ENCODE data around the gene PLXNA4. TPM values are rescaled to one million over a fixed set of nuclear protein-coding genes. Genes with fewer than 3 reads are reported as not detected.
A peak's percentile ranks its signal among the peaks of the same experiment; 100 is the strongest.

The PLXNA4 gene
- total RNA-seq, 1 experiment from 2014 or later, result not detected

DNA sequence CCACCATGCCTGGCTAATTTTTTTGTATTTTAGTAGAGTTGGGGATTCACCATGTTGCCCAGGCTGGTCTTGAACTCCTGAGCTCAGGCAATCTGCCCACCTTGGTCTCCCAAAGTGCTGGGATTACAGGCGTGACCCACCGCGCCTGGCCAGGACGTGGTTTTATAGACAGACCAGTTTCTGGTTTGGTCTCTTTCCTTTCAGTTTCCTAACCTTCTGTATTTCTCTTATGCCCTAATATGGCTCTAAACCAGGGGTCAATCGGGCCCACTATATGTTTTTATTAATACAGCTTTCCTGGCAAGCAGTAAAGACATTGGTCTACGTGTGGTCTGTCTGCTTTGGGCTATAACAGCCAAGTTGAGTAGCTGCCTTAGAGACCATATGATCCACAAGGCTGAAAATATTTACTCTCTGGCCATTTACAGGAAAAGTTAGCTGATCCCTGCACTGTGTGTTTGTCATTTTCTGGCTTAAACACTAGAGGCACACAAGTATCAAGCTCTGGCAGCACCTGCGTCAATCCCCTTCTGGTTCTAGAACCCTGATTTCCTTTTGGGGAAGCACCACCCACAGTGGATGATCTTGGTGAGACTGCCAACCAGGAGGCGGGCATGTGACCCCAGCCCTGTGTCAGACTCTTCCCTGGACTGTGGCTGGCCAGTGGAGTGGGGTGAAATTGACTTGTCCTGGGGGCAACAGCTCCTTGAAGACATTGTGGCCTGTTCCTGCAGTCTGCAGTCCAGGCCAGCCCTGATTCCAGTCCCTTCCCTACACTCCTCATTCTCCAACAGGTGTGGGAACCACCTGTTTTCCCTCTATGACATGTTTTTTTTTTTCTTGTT lies 497.2 kb downstream of the PLXNA4 start:
- TF ChIP-seq CEBPB (IDR thresholded peaks at IDR 0.05; ENCODE audit: low read depth), result no peak
- TF ChIP-seq POLR2AphosphoS5 (IDR thresholded peaks at IDR 0.05; ENCODE audit: low read depth, low read length), result no peak
- peak; percentile 9; the same call in 1 of the 2 replicates for TF ChIP-seq RAD21 (IDR thresholded peaks at IDR 0.05; ENCODE audit: low read depth)
- TF ChIP-seq, protein P1, sequence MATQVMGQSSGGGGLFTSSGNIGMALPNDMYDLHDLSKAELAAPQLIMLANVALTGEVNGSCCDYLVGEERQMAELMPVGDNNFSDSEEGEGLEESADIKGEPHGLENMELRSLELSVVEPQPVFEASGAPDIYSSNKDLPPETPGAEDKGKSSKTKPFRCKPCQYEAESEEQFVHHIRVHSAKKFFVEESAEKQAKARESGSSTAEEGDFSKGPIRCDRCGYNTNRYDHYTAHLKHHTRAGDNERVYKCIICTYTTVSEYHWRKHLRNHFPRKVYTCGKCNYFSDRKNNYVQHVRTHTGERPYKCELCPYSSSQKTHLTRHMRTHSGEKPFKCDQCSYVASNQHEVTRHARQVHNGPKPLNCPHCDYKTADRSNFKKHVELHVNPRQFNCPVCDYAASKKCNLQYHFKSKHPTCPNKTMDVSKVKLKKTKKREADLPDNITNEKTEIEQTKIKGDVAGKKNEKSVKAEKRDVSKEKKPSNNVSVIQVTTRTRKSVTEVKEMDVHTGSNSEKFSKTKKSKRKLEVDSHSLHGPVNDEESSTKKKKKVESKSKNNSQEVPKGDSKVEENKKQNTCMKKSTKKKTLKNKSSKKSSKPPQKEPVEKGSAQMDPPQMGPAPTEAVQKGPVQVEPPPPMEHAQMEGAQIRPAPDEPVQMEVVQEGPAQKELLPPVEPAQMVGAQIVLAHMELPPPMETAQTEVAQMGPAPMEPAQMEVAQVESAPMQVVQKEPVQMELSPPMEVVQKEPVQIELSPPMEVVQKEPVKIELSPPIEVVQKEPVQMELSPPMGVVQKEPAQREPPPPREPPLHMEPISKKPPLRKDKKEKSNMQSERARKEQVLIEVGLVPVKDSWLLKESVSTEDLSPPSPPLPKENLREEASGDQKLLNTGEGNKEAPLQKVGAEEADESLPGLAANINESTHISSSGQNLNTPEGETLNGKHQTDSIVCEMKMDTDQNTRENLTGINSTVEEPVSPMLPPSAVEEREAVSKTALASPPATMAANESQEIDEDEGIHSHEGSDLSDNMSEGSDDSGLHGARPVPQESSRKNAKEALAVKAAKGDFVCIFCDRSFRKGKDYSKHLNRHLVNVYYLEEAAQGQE (IDR thresholded peaks at IDR 0.05; ENCODE audit: low read depth), result no peak
- ChIA-PET CTCF (no interaction called here), RAD21 (ENCODE audit: low non-redundant PET in 1 of 2, low total read pairs in 2 of 2, uncharacterized antibody in 2 of 2, unreplicated experiment in 2 of 2) (no interaction called here), POLR2A (no interaction called here)
- H3K4me2 ChIP-seq (ENCODE audit: low read length), result no peak overlapping the region
- no peaks in the 10 kb centered on the region for H3K9me3 ChIP-seq (ENCODE audit: control insufficient read depth in 1 of 2, insufficient read depth in 1 of 2, low read depth in 1 of 2, low read length in 2 of 2)
- H3K4me3 ChIP-seq (replicated peaks in 1 of 2; ENCODE audit: low read depth in 1 of 2, low read length in 2 of 2), result no peak overlapping the region
- H3K79me2 ChIP-seq (ENCODE audit: insufficient read depth, low read length), result no peaks in the 10 kb centered on the region
- DNase-seq (ENCODE audit: low read depth, low spot score), result no peak
- no TSS peak for BruUV-seq (replicated peaks)
- H3K9me2 ChIP-seq (ENCODE audit: insufficient read depth), result no peaks in the 10 kb centered on the region
- H2AFZ ChIP-seq (ENCODE audit: low read depth, low read length, poor library complexity, severe bottlenecking), result no peak overlapping the region
- H3K36me3 ChIP-seq (ENCODE audit: control insufficient read depth in 1 of 2, insufficient read depth in 2 of 2, low read length in 2 of 2), result no peaks in the 10 kb centered on the region
- no peak for ATAC-seq
- no peak overlapping the region for H3K27ac ChIP-seq (ENCODE audit: low read depth, low read length)
- H4K20me1 ChIP-seq (ENCODE audit: insufficient read depth), result no peaks in the 10 kb centered on the region
- H3K9ac ChIP-seq (ENCODE audit: low read length), result no peak overlapping the region
- no peaks in the 10 kb centered on the region for H3K4me1 ChIP-seq (ENCODE audit: control insufficient read depth in 1 of 2, insufficient read depth in 2 of 2, low read length in 2 of 2)
- intact Hi-C loops (cut with micrococcal nuclease), result no loop called here
- peaks cover 67% of the 10 kb centered on the region for H3K27me3 ChIP-seq (ENCODE audit: insufficient read depth, low read length)
